C4-2B (cell line): ENCODE data around the gene TPRN.

ENCODE experiments used
- CTCF ChIP-seq: fragments of 450-650 bp; conservative IDR thresholded peaks from 2 replicates; pipeline ENCODE4 v1.5.1; 2017; ENCODE audit warnings: mild to moderate bottlenecking
- ZFX ChIP-seq: fragments of 450-650 bp; IDR thresholded peaks from 2 replicates; pipeline ENCODE4 v1.6.1; 2017

GRCh38 chr9:137162505-137163364 is 37.8 kb downstream of the TPRN start:
- TF ChIP-seq CTCF (no peak), ZFX (no peak)
